GM19468 (cell line): Measurements from ENCODE around the gene EED.

Experiments
- ATAC-seq: cut with Tn5 transposase; IDR thresholded peaks from one replicate; pipeline ENCODE4 v1.9.1; 2021; ENCODE audit warnings: mild to moderate bottlenecking, moderate library complexity, moderate number of reproducible peaks; ENCODE audit not compliant: unreplicated experiment; ENCODE audit errors: extremely low read depth

The EED gene

GRCh38 chr11:86245369-86246292 lies 1.1 kb downstream of the EED start:
- no peak for ATAC-seq

- no peak for ATAC-seq
Measured at GRCh38 chr11:86246293-86246675, 1.7 kb downstream of the EED start.

GRCh38 chr11:86247608-86248007 lies 3.1 kb downstream of the EED start:
- ATAC-seq = no peak

- no peak for ATAC-seq
Measured at GRCh38 chr11:86248609-86249008, 4.1 kb downstream of the EED start.

GRCh38 chr11:86249307-86250098 lies 5.0 kb downstream of the EED start:
- ATAC-seq = no peak

- ATAC-seq = no peak
Measured at GRCh38 chr11:86251345-86251744, 6.8 kb downstream of the EED start.

- ATAC-seq = peak; percentile 73
Measured at GRCh38 chr11:86255896-86256295, 11.3 kb downstream of the EED start.

GRCh38 chr11:86256608-86257007 lies 12.1 kb downstream of the EED start:
- no peak for ATAC-seq

- no peak for ATAC-seq
Measured at GRCh38 chr11:86257446-86257845, 12.9 kb downstream of the EED start.

GRCh38 chr11:86259730-86260129 lies 15.2 kb downstream of the EED start:
- ATAC-seq = no peak

- ATAC-seq = no peak
Measured at GRCh38 chr11:86261328-86261727, 16.8 kb downstream of the EED start.

GRCh38 chr11:86262387-86262786 lies 17.8 kb downstream of the EED start:
- ATAC-seq = no peak

- ATAC-seq = no peak
Measured at GRCh38 chr11:86264649-86265048, 20.1 kb downstream of the EED start.

GRCh38 chr11:86265194-86265593 lies 20.6 kb downstream of the EED start:
- ATAC-seq = no peak

GRCh38 chr11:86269645-86270044 lies 25.1 kb downstream of the EED start:
- ATAC-seq = no peak

GRCh38 chr11:86274503-86274902 lies 29.9 kb downstream of the EED start:
- no peak for ATAC-seq

- no peak for ATAC-seq
Measured at GRCh38 chr11:86274999-86275398, 30.4 kb downstream of the EED start.

GRCh38 chr11:86275493-86276370 lies 31.2 kb downstream of the EED start:
- ATAC-seq = no peak

- no peak for ATAC-seq
Measured at GRCh38 chr11:86277741-86278140, 33.2 kb downstream of the EED start.

GRCh38 chr11:86278226-86278625 lies 33.7 kb downstream of the EED start:
- no peak for ATAC-seq
